Panc1 (cell line): ENCODE results near the gene PXK. TPM values are rescaled to one million over a fixed set of nuclear protein-coding genes. Genes with fewer than 3 reads are reported as not detected.
A peak's percentile ranks its signal among the peaks of the same experiment; 100 is the strongest.

Experiments
- ATAC-seq: fragments of 200-7000 bp; cut with Tn5 transposase; 2 replicates; pipeline ENCODE4 v1.9.1; 2020; ENCODE audit warnings: mild to moderate bottlenecking, moderate library complexity
- BruUV-seq: library from RNA; stranded (reverse); fragments of 400-500 nt; replicated peaks from 2 replicates; lab custom pipeline; 2021; lab: Mats Ljungman, UMichigan
- CTCF ChIA-PET: fragments of 300-600 bp; sonication (Branson Sonifier 250); formaldehyde crosslinking; loops from one replicate; lab custom pipeline; 2022; ENCODE audit warnings: antibody characterized with exemption; lab: Charles Lee
- POLR2A ChIA-PET: fragments of 300-600 bp; sonication (Branson Sonifier 250); formaldehyde crosslinking; loops from one replicate; lab custom pipeline; 2022; ENCODE audit warnings: antibody characterized with exemption; lab: Charles Lee
- DNase-seq: peaks from one replicate; pipeline ENCODE4 v3.0.0-alpha.2; 2010; ENCODE audit warnings: low read depth, low spot score
- H3K27ac ChIP-seq: 2 replicates; pipeline ENCODE4 v1.5.1; 2011; ENCODE audit warnings: mild to moderate bottlenecking, low read length, inconsistent platforms
- H3K27me3 ChIP-seq: fragments of 200-500 bp; sonication (Bioruptor generic); 2 replicates; pipeline ENCODE4 v1.6.0; 2014; ENCODE audit warnings: low read length, inconsistent platforms; ENCODE audit not compliant: control insufficient read depth, insufficient read depth
- H3K36me3 ChIP-seq: fragments of 200-500 bp; sonication (Bioruptor generic); 2 replicates; pipeline ENCODE4 v1.5.1; 2014; ENCODE audit warnings: inconsistent platforms, mild to moderate bottlenecking, low read length, moderate library complexity; ENCODE audit not compliant: control insufficient read depth, insufficient read depth
- H3K4me1 ChIP-seq: 2 replicates; pipeline ENCODE4 v1.5.1; 2011; ENCODE audit warnings: inconsistent platforms, mild to moderate bottlenecking, low read length, moderate library complexity; ENCODE audit not compliant: control insufficient read depth, insufficient read depth
- H3K4me3 ChIP-seq, 2 experiments: 2 replicates each; pipeline ENCODE4 v1.5.1; 2011 to 2012; ENCODE audit warnings: low read depth in 2 of 2, low read length in 2 of 2, mild to moderate bottlenecking in 2 of 2, inconsistent platforms in 1 of 2, moderate library complexity in 1 of 2
- H3K9me3 ChIP-seq: fragments of 200-500 bp; sonication (Bioruptor generic); 2 replicates; pipeline ENCODE4 v1.5.1; 2014; ENCODE audit warnings: low read depth, mild to moderate bottlenecking, inconsistent platforms, low read length, moderate library complexity; ENCODE audit not compliant: control insufficient read depth, insufficient read depth
- CTCF ChIP-seq: fragments of 450-650 bp; IDR thresholded peaks from 2 replicates; pipeline ENCODE4 v1.5.1; 2017; ENCODE audit warnings: mild to moderate bottlenecking
- POLR2AphosphoS5 ChIP-seq: IDR thresholded peaks from 2 replicates; pipeline ENCODE4 v1.6.1; 2012; ENCODE audit warnings: mild to moderate bottlenecking, low read depth, low read length, moderate library complexity
- SIN3A ChIP-seq: IDR thresholded peaks from 2 replicates; pipeline ENCODE4 v1.6.1; 2012; ENCODE audit warnings: low read depth, mild to moderate bottlenecking, low read length, moderate library complexity, borderline replicate concordance; ENCODE audit not compliant: insufficient read depth
- TCF7L2 ChIP-seq: IDR thresholded peaks from 2 replicates; pipeline ENCODE4 v1.6.1; 2011; ENCODE audit warnings: mild to moderate bottlenecking, low read depth, low read length, inconsistent platforms
- in situ Hi-C: cut with HindIII; loops from 2 replicates; pipeline ENCODE4 v1.10.0; 2016; ENCODE audit warnings: low sequenced_read_pairs, low pct_unique_long_range_greater_than_20kb
- intact Hi-C: fragments of 100-400 bp; cut with micrococcal nuclease; formaldehyde crosslinking; loops from one replicate; pipeline ENCODE4 v1.10.0; 2022; ENCODE audit not compliant: unreplicated experiment
- total RNA-seq: library from RNA; stranded (reverse); gene quantifications from one replicate; pipeline ENCODE4 v1.2.1, GENCODE V29; 2021; ENCODE audit not compliant: unreplicated experiment
- TF ChIP-seq, protein P1 (sequence below), 2 experiments: IDR thresholded peaks; 2 replicates each; pipeline ENCODE4 v1.6.1; 2011 to 2012; ENCODE audit warnings: low read depth in 2 of 2, control low read depth in 1 of 2, low read length in 1 of 2, mild to moderate bottlenecking in 1 of 2, moderate library complexity in 1 of 2; ENCODE audit not compliant: insufficient read depth in 1 of 2

The PXK gene
- total RNA-seq, 1 experiment from 2014 or later: 14.2 TPM

- Histone ChIP-seq H3K4me1 (peaks cover 20% of the 10 kb centered on the region), H3K27ac (peak overlapping the region; percentile 39), H3K9me3 (no peaks in the 10 kb centered on the region), H3K27me3 (no peaks in the 10 kb centered on the region), H3K36me3 (no peaks in the 10 kb centered on the region), H3K4me3 (no peak overlapping the region)
- TF ChIP-seq TCF7L2 (no peak), POLR2AphosphoS5 (no peak), SIN3A (no peak), CTCF (no peak)
- TF ChIP-seq, protein P1, sequence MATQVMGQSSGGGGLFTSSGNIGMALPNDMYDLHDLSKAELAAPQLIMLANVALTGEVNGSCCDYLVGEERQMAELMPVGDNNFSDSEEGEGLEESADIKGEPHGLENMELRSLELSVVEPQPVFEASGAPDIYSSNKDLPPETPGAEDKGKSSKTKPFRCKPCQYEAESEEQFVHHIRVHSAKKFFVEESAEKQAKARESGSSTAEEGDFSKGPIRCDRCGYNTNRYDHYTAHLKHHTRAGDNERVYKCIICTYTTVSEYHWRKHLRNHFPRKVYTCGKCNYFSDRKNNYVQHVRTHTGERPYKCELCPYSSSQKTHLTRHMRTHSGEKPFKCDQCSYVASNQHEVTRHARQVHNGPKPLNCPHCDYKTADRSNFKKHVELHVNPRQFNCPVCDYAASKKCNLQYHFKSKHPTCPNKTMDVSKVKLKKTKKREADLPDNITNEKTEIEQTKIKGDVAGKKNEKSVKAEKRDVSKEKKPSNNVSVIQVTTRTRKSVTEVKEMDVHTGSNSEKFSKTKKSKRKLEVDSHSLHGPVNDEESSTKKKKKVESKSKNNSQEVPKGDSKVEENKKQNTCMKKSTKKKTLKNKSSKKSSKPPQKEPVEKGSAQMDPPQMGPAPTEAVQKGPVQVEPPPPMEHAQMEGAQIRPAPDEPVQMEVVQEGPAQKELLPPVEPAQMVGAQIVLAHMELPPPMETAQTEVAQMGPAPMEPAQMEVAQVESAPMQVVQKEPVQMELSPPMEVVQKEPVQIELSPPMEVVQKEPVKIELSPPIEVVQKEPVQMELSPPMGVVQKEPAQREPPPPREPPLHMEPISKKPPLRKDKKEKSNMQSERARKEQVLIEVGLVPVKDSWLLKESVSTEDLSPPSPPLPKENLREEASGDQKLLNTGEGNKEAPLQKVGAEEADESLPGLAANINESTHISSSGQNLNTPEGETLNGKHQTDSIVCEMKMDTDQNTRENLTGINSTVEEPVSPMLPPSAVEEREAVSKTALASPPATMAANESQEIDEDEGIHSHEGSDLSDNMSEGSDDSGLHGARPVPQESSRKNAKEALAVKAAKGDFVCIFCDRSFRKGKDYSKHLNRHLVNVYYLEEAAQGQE (IDR thresholded peaks at IDR 0.05; ENCODE audit: insufficient read depth in 1 of 2, low read depth in 2 of 2, low read length in 1 of 2): no peak
- POLR2A ChIA-PET: no interaction called here
- CTCF ChIA-PET: no interaction called here
- no TSS peak for BruUV-seq
- intact Hi-C loops: no loop called here
- in situ Hi-C loops: no loop called here
- ATAC-seq: no peak
- DNase-seq: no peak
Measured at GRCh38 chr3:58387650-58388546, 55.2 kb downstream of the PXK start.

GRCh38 chr3:58388550-58389091 is 55.9 kb downstream of the PXK start:
- H3K27ac ChIP-seq: peak overlapping the region; percentile 68
- ChIA-PET CTCF (interaction anchor here (0.5 to 0.6 kb wide), 2 partner anchors 8 to 187 kb away, joined by 3 read pairs; no protein-coding TSS in a partner anchor), POLR2A (interaction anchor here (0.5 kb wide), 1 partner anchor 398 kb away, joined by 15 read pairs; no protein-coding TSS in a partner anchor)
- intact Hi-C loops (no loop called here), in situ Hi-C loops (no loop called here)
- ATAC-seq (peak; percentile 67), DNase-seq (peak; percentile 67)
- H3K9me3 ChIP-seq: no peaks in the 10 kb centered on the region
- no peaks in the 10 kb centered on the region for H3K27me3 ChIP-seq
- H3K36me3 ChIP-seq: no peaks in the 10 kb centered on the region
- TF ChIP-seq, protein P1 (IDR thresholded peaks at IDR 0.05; ENCODE audit: insufficient read depth in 1 of 2, low read depth in 2 of 2, low read length in 1 of 2): no peak
- TF ChIP-seq TCF7L2 (no peak), POLR2AphosphoS5 (no peak), CTCF (no peak), SIN3A (no peak)
- BruUV-seq: no TSS peak
- H3K4me1 ChIP-seq: peaks cover 16% of the 10 kb centered on the region
- no peak overlapping the region for H3K4me3 ChIP-seq
